GM13976 (cell line): Measurements from ENCODE around the gene MAPK4.
"Not testable (repeated sequence)": the region's sequence is repeated elsewhere in the genome, so short reads cannot be mapped to it uniquely, and the experiment has no call there.

Experiments used
- DNase-seq: peaks from one replicate; pipeline ENCODE4 v3.0.0; 2012; ENCODE audit warnings: low spot score
- CTCF ChIP-seq: IDR thresholded peaks from 2 replicates; pipeline ENCODE4 v1.5.1; 2012; ENCODE audit warnings: borderline replicate concordance, mild to moderate bottlenecking; ENCODE audit not compliant: insufficient read depth; ENCODE audit errors: extremely low read depth, missing control alignments, control extremely low read depth
- in situ Hi-C: fragments of 300-500 bp; cut with MboI; formaldehyde crosslinking; loops from one replicate; pipeline ENCODE4 v1.12.0; 2022; ENCODE audit warnings: low sequenced_read_pairs, mixed read lengths, inconsistent platforms; ENCODE audit not compliant: unreplicated experiment

MAPK4 gene

GRCh38 chr18:50559752-50560680 is at the start of gene MAPK4:
Gene MAPK4 (plus strand): TSS chr18:50560087. CDS start chr18:50663959, 103,872 bp downstream.
- peak; percentile 73 for DNase-seq
- in situ Hi-C loops: no loop called here
- TF ChIP-seq CTCF: no peak

GRCh38 chr18:50517277-50517676 is 42.6 kb upstream of the MAPK4 start:
- DNase-seq, in situ Hi-C loops: not testable (repeated sequence)

GRCh38 chr18:50518787-50519546 is 40.9 kb upstream of the MAPK4 start:
- in situ Hi-C loops: no loop called here
- TF ChIP-seq CTCF: no peak
- DNase-seq: no peak

- DNase-seq: no peak
- in situ Hi-C loops: no loop called here
- no peak for TF ChIP-seq CTCF
Observed at GRCh38 chr18:50523165-50523564, 36.7 kb upstream of the MAPK4 start.

- TF ChIP-seq CTCF: no peak
- no peak for DNase-seq
- in situ Hi-C loops: no loop called here
Observed at GRCh38 chr18:50527636-50528307, 32.1 kb upstream of the MAPK4 start.

- in situ Hi-C loops: no loop called here
- DNase-seq: no peak
- TF ChIP-seq CTCF: no peak
Observed at GRCh38 chr18:50528806-50529205, 31.1 kb upstream of the MAPK4 start.

GRCh38 chr18:50533822-50534221 is 26.1 kb upstream of the MAPK4 start:
- in situ Hi-C loops, DNase-seq: not testable (repeated sequence)

- in situ Hi-C loops, DNase-seq: not testable (repeated sequence)
Observed at GRCh38 chr18:50544476-50544875, 15.4 kb upstream of the MAPK4 start.
